Lower leg skin (tissue), 4 donors: ENCODE measurements around the gene TMEM214. TPM values are rescaled to one million over a fixed set of nuclear protein-coding genes. Genes with fewer than 3 reads are reported as not detected.

Experiments used
- DNase-seq, 2 donors: peaks; one replicate each; pipeline ENCODE4 v3.0.0-alpha.2; 2019; ENCODE audit warnings: low spot score in 2 of 2
- H3K4me3 ChIP-seq: fragments of 200-600 bp; sonication (generic); 2 replicates; pipeline ENCODE4 v1.5.1; 2017; ENCODE audit warnings: mild to moderate bottlenecking, low read depth; ENCODE audit not compliant: poor library complexity, severe bottlenecking
- CTCF ChIP-seq, 3 donors: fragments of 450-650 bp; IDR thresholded peaks; one replicate each; pipeline ENCODE4 v1.5.1; 2016; ENCODE audit warnings: antibody characterized with exemption in 3 of 3, mild to moderate bottlenecking in 3 of 3, moderate library complexity in 2 of 3
- POLR2A ChIP-seq, 2 donors: fragments of 450-650 bp; IDR thresholded peaks; one replicate each; pipeline ENCODE4 v1.6.1; 2016 to 2017; ENCODE audit warnings: antibody characterized with exemption in 2 of 2, mild to moderate bottlenecking in 1 of 2, moderate library complexity in 1 of 2
- WGBS, 2 donors: methylation state at CpG; one replicate each; pipeline ENCODE4 v1.1.5; 2018; 5-methylcytosine and 5-hydroxymethylcytosine counted together
- intact Hi-C: fragments of 100-400 bp; cut with DNase I; formaldehyde crosslinking; loops from one replicate; pipeline ENCODE4 v1.15.0; 2023; ENCODE audit warnings: low total_unique reads
- total RNA-seq, 4 donors: library from RNA; depleted of rRNA; stranded (reverse); fragments of >200 nt; gene quantifications; one replicate each; pipeline ENCODE4 v1.1.0, GENCODE V29; 2016

The TMEM214 gene
- total RNA-seq, 4 donors from 2014 or later: 30.3 to 43.9 (median 32.0) TPM

GRCh38 chr2:27082773-27083409 is 50.1 kb downstream of the TMEM214 start:
- intact Hi-C loops: no loop called here
- DNase-seq: no peak
- H3K4me3 ChIP-seq: no peak overlapping the region
- WGBS, 2 donors: 87 to 90% methylated on average over 25 to 26 of the region's 27 CpGs
- no peak for TF ChIP-seq POLR2A (IDR thresholded peaks at IDR 0.05)
- TF ChIP-seq CTCF (IDR thresholded peaks at IDR 0.05): no peak

GRCh38 chr2:27083410-27084296 is 50.9 kb downstream of the TMEM214 start:
- TF ChIP-seq POLR2A (IDR thresholded peaks at IDR 0.05): no peak
- no peak for TF ChIP-seq CTCF (IDR thresholded peaks at IDR 0.05)
- intact Hi-C loops: no loop called here
- no peak overlapping the region for H3K4me3 ChIP-seq
- 73 to 76% methylated on average over 16 to 17 of the region's 20 CpGs for WGBS, 2 donors
- DNase-seq: no peak

GRCh38 chr2:27084297-27085061 is 51.7 kb downstream of the TMEM214 start:
- DNase-seq: no peak
- 75 to 91% methylated on average over 6 of the region's 6 CpGs for WGBS, 2 donors
- intact Hi-C loops: no loop called here
- no peak overlapping the region for H3K4me3 ChIP-seq
- TF ChIP-seq CTCF (IDR thresholded peaks at IDR 0.05): no peak
- no peak for TF ChIP-seq POLR2A (IDR thresholded peaks at IDR 0.05)

GRCh38 chr2:27085062-27085672 is 52.4 kb downstream of the TMEM214 start:
- intact Hi-C loops: no loop called here

More at GRCh38 chr2:27085062-27085672, 52.4 kb downstream of the TMEM214 start:
- no peak overlapping the region for H3K4me3 ChIP-seq
- TF ChIP-seq POLR2A (IDR thresholded peaks at IDR 0.05) (no peak), CTCF (IDR thresholded peaks at IDR 0.05) (no peak)
- DNase-seq: no peak
- 52 to 64% methylated on average over 10 of the region's 10 CpGs for WGBS, 2 donors
